GM21360 (cell line): Measurements from ENCODE around the gene TMEM97.

Experiments used
- ATAC-seq: cut with Tn5 transposase; IDR thresholded peaks from one replicate; pipeline ENCODE4 v1.9.1; 2021; ENCODE audit warnings: mild to moderate bottlenecking, moderate library complexity; ENCODE audit not compliant: unreplicated experiment

Gene TMEM97

GRCh38 chr17:28315846-28316705, 2.9 kb upstream of the TMEM97 start:
- ATAC-seq = no peak

DNA sequence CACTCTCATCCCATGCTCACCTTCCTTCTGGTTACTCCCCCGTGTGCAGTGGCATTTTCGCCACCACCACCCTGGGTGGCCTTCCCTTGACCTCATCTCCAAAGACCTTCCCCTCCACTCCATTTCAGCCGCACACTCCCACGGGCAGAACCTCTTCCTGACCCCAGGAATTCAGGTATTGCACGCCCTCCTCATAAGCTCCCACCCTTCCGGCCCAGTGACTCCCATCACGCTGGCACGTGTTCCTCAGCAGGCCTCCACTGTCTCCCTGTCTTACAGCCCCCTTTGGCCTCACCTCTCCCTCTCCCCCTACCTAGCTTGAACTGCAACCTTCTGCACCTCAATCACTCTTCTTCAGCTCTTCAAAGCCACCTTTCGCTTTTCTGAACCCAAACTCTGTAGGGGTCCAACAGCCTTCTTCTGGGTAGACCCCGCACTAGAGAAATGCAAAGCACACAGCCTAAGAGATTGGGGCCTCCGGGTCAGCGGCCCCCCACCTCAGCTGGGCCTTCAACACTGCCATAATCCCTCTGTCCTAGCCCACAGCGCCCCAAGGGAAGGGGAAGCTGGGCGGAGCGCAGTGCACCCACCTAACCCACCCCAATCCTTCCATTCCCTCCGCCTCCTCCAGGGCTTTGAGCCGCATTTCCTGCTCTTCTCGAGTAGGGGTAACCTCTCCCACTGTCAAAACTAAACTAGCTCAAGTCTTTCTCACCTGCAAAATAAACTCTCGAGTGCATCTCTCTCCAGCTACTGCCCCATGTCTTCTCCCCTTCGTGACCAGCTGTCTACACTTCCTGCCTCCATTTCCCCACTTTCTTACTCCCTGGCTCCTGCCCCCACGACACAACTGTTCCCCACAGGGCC, 1.7 kb upstream of the TMEM97 start:
- no peak for ATAC-seq

GRCh38 chr17:28317966-28318758, 838 bp upstream of the TMEM97 start:
- peak; percentile 10 for ATAC-seq

GRCh38 chr17:28319598-28319935, 567 bp downstream of the TMEM97 start:
- no peak for ATAC-seq

DNA sequence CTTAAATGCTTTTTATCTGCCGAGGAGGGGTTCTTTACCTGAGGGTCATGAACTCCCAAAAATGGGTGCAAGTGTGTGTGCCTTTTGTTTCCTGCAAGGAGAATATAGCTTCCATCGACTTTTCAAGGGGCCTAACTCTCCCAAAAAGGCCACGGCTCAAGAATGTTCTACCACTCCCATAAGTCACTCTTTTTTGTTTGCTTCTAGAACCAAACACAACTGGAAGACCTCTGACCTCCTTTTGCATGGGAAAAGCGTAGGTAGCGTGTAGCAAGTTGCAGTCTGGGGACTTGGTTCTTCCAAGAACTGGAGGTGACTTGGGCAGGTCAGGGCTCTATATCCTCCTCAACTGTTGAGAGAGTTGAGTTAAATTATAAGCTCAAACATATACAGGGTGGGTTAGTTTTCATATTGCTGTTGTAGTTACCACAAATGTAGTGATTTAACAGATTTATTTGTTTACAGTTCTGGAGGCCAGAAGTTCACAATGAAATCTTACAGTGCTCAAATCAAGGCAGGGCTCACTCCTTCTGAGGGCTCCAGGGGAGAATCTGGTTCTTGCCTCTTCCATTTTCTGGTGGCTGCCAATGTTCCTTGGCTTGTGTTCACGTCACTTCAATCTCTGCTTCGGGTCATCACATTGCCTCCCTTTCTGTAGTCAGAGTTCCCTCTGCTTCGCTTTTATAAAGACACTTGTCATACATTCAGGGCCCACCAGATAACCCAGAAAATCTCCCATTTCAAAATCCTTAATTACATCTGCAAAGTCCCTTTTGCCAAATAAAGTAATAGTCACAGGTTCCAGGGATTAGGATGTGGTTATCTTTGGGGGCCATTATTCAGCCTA, 1.4 kb downstream of the TMEM97 start:
- ATAC-seq = no peak

DNA sequence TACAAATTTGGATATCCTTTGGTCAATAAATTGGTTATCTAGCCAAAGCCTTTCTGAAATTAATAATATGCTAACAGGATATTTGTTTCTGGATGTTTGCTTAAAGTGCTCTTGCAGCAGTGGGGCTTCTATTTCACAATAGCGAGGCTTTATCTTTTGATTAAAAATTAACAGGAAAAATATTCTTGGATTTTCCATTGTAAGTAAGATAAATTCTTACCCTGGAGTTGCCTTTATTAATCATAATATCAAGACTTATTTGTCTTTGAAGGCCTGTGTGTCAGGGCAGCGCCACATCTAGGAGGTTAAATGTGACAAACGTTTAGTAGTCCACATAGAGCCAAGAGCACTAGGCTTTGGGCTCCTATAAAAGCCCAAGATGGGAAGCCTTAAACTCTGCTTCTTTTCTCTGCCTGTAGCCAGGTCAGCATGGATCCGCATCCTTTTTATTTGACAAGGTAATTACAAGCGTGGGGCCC, 5.3 kb downstream of the TMEM97 start:
- ATAC-seq = no peak

- no peak for ATAC-seq
Observed at GRCh38 chr17:28324781-28325180, 5.8 kb downstream of the TMEM97 start.

DNA sequence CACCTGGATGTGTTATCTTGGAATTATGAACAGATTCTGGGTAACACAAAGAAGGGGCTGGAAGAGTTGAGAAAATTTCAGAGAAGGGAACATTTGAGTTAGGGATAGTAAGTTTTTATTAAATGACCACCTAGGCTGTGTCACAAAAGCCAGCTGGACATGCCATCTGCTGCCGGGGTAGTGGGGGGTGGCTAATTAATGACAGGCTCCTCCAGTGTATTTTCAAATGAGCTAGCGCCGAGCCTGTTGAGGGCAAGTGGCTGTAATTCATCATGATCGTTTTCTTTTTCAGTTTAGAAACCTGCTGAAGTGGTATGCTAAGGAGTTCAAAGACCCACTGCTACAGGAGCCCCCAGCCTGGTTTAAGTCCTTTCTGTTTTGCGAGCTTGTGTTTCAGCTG, 6.2 kb downstream of the TMEM97 start:
- no peak for ATAC-seq

DNA sequence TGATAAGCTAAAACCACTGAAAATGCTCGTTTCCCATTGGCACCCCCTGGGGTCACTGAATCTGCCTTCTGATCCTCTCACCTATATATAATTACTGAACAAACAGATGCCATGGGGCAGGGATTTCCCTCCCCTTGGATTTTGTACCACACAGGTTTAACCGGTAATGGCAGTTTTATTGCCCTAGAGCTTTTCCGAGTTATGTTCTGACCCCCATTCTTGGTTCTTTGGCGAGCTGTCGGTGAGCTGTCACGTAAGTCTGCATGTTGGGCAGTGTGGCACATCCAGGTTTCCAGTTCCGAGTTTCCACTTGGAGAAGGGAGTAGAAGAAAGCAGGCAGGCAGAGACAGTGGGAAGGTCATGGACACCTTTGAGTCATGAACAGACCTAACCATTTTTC, 7.1 kb downstream of the TMEM97 start:
- no peak for ATAC-seq

DNA sequence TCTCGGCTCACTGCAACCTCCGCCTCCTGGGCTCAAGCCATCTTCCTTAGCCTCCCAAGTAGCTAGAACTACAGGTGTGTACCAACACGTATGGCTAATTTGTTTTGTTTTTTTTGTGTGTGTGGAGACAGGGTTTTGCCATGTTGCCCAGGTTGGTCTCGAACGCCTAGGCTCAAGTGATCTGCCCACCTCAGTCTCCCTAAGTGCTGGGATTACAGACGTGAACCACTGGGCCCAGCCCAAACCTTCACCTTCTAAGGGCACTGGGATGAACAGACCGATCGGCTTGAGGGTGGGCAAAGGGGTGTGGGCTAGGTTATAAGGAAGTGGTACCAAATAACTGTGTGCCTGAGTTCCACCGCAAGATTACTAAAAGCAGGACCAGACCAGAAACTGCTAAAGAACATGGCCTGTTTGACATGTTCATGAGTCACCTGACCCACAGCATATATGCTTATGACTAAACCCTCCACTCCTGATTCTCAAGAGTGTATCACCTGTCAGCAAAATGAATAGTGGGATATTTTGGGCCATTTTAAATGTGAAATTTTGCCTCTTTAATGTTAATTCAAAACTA, 8.1 kb downstream of the TMEM97 start:
- ATAC-seq = no peak

GRCh38 chr17:28327709-28328108, 8.7 kb downstream of the TMEM97 start:
- no peak for ATAC-seq

DNA sequence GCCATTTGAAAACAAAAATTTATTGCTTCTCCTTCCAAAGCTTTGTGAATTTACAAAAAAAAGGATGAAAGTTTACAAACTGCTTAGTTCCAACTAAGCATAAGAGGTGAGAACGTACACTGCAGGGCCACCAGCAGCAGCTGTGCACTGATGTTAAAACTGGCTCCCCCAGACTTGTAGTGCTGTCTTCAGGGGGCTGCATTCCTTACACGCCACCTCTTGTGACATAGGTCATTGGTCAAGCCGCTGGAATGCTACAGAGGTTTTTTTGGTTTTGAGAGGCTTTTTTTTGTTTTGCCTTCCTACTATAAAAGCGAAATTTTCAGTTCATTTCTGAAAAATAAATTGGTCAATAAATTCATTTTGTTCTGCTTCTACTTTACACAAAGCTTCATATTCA, 9.3 kb downstream of the TMEM97 start:
- ATAC-seq = no peak

GRCh38 chr17:28330671-28331070, 11.7 kb downstream of the TMEM97 start:
- ATAC-seq = no peak

DNA sequence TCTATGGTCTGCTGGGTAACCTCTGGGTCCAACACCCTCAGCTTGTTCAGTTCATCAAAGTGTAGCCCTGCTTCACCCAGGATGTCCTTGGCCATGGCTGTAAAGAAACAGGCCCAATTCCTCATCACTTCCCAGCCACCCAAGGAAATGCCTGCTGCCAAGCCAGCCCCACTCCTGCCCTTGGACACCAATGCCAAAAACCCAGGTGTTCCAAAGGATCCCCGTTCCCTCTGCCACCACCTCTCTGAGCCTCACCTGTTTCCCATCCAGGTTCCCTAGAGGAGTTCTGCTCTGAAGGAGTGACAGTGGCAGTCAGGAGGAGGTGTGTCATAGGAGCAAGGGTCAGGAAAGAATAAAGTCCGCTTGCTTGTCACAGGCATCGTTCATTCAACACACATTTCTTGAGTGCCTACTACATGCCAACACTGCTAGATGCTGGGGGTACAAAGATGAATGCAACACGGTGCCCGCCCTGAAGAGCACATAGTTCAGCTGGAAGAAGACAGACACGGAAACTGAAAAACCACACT, 13.0 kb downstream of the TMEM97 start:
- ATAC-seq = no peak

DNA sequence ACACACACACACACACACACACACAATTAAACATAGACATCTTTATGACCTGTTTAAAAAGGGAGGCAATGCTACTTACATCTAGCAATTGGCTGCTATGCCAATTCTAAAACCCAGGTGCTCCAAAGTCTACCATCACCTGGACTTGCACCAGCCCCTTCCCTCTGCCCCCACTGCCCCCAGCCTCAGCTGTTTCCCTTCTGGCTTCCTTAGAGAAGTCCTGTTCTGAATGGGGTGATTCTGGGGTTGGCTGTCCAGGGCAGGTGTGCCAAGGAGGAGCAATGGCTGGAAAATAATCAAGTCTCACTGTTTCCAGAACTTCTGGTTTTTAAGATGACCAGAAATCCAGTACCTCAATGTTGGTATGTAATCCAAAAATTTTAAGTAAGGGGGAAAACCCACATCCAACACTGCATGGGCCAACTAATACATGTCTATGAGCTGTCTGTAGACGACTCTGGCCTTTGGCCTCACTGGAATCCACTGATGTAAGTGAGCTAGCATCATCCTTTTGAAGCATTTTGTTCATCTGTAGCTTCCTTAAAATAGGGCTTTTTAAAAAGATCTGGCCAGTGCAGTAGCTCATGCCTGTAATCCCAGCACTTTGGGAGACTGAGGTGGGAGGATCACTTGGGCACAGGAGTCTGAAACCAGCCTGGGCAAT, 14.2 kb downstream of the TMEM97 start:
- no peak for ATAC-seq

- no peak for ATAC-seq
Observed at GRCh38 chr17:28334171-28334570, 15.2 kb downstream of the TMEM97 start.

DNA sequence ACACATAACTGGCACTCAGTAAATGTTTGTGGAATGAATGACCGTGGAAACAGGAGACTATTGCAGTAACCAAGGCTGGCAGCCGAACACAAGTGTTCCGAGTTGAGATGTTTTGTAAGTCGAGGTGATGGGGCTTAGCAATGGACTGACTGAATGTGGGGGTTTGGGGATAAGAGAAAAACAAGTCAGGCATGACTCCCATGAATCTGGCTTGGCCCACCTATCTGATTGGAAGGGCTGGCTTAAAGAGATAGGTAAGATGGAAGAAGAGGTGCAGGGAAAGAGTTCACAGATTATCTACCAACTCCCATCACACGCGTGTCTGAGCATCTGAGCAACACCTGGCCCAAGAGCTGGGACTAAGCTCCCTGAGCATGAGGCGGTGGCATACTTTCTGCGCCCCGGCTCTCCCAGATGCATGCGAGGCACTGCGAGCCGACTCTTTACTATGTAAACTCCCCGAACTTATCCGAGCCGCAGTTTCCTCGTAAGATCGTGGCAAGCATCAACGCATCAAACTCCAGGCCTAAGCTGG, 15.7 kb downstream of the TMEM97 start:
- ATAC-seq = no peak

DNA sequence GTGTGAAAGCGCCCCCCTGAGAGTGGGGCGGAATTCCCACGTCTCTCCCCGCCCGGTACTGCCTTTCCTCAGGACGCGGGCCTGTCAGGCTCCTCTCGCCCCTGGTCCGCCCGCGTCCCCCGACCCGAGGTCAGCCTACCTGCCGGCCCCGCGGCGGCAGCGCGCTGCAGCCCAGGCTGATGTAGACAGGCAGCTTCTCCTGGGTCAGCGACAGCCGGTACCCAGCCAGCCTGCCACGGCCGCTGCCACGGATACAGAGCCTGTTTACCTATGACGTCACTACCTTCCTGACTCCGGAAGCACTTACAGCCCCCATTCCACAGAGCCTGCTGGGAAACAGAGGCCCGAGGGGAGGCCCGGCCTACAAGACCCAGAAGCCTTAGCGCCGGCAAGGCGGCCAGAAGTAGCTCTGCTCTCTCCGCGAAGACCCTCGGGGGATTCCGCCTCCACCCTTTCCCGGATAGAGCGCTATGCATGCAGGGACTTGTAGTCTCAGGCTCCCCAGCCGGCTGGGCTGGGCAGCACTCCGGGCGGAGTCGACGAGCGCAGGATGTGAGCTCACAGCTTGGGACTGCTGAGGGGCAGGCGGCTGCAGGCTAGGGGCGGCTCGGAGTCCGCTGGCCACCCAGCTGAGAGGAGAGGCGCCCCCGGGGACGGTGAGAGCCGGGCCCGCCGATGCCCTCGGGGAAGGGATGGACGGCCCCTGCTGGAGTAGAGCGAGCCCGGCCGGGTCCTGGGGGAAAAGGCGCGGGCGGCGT, 16.4 kb downstream of the TMEM97 start, which contains the start of the genes IFT20 and TNFAIP1:
IFT20 (minus strand) TSS at position 272 of the 758 bp plus-strand sequence. CDS start 3,487 bp downstream, outside the sequence.
TNFAIP1 (plus strand) TSS at position 561 of the 758 bp plus-strand sequence. CDS start 3,761 bp downstream, outside the sequence.
- peak; percentile 94 for ATAC-seq
